ENCODE measurements around the gene FHIT.

- TF ChIP-seq CTCF (IDR thresholded peaks at IDR 0.05) (no peak), POLR2A (IDR thresholded peaks at IDR 0.05) (no peak), EP300 (IDR thresholded peaks at IDR 0.05; ENCODE audit: low read depth) (no peak), POLR2AphosphoS5 (IDR thresholded peaks at IDR 0.05) (no peak)
Observed at GRCh38 chr3:60188803-60189202, 1062.4 kb downstream of the FHIT start.

Data from transverse colon (tissue), 4 donors.